ENCODE measurements around the gene CFAP74. TPM values are rescaled to one million over a fixed set of nuclear protein-coding genes. Genes with fewer than 3 reads are reported as not detected.
"Not testable (repeated sequence)": the region's sequence is repeated elsewhere in the genome, so short reads cannot be mapped to it uniquely, and the experiment has no call there.

The CFAP74 gene
- total RNA-seq, 1 experiment from 2014 or later, result not detected

GRCh38 chr1:1947493-1947892, 56.1 kb downstream of the CFAP74 start:
- no peak for DNase-seq (ENCODE audit: low spot score)

- DNase-seq (ENCODE audit: low spot score), result no peak
These were observed 57.0 kb downstream of the CFAP74 start for GRCh38 chr1:1946540-1946939.

- no peak for DNase-seq (ENCODE audit: low spot score)
These were observed 57.7 kb downstream of the CFAP74 start for GRCh38 chr1:1945782-1946393.

- DNase-seq (ENCODE audit: low spot score), result peak; percentile 58
These were observed 59.6 kb downstream of the CFAP74 start for GRCh38 chr1:1943834-1944570.

- no peak for DNase-seq (ENCODE audit: low spot score)
These were observed 60.6 kb downstream of the CFAP74 start for GRCh38 chr1:1942753-1943656.

GRCh38 chr1:1941868-1942752, 61.5 kb downstream of the CFAP74 start:
- DNase-seq (ENCODE audit: low spot score), result no peak

GRCh38 chr1:1941211-1941841, 62.3 kb downstream of the CFAP74 start:
- DNase-seq (ENCODE audit: low spot score), result no peak

- DNase-seq (ENCODE audit: low spot score), result no peak
These were observed 63.5 kb downstream of the CFAP74 start for GRCh38 chr1:1940123-1940425.

- no peak for DNase-seq (ENCODE audit: low spot score)
These were observed 64.1 kb downstream of the CFAP74 start for GRCh38 chr1:1939296-1940122.

GRCh38 chr1:1938613-1939295, 64.8 kb downstream of the CFAP74 start:
- no peak for DNase-seq (ENCODE audit: low spot score)

GRCh38 chr1:1938276-1938573, 65.4 kb downstream of the CFAP74 start:
- no peak for DNase-seq (ENCODE audit: low spot score)

- no peak for DNase-seq (ENCODE audit: low spot score)
These were observed 65.9 kb downstream of the CFAP74 start for GRCh38 chr1:1937549-1938275.

GRCh38 chr1:1937061-1937460, 66.5 kb downstream of the CFAP74 start:
- no peak for DNase-seq (ENCODE audit: low spot score)

- not testable (repeated sequence) for DNase-seq (ENCODE audit: low spot score)
These were observed 68.7 kb downstream of the CFAP74 start for GRCh38 chr1:1934848-1935247.

GRCh38 chr1:1929639-1930545, 73.7 kb downstream of the CFAP74 start:
- DNase-seq (ENCODE audit: low spot score), result no peak

- no peak for DNase-seq (ENCODE audit: low spot score)
These were observed 74.4 kb downstream of the CFAP74 start for GRCh38 chr1:1929102-1929638.

GRCh38 chr1:1928231-1929101, 75.1 kb downstream of the CFAP74 start:
- no peak for DNase-seq (ENCODE audit: low spot score)

Data from HT-29 (cell line).